Subcutaneous adipose tissue (tissue), 4 donors: ENCODE measurements around the gene PDK2. TPM values are rescaled to one million over a fixed set of nuclear protein-coding genes. Genes with fewer than 3 reads are reported as not detected.

ENCODE experiments used
- CTCF ChIP-seq: fragments of 450-650 bp; IDR thresholded peaks from one replicate; pipeline ENCODE4 v1.5.1; 2016; ENCODE audit warnings: low read depth, mild to moderate bottlenecking, control low read depth, antibody characterized with exemption, moderate library complexity
- total RNA-seq, 4 donors: library from RNA; depleted of rRNA; stranded (reverse); fragments of >200 nt; gene quantifications; one replicate each; pipeline ENCODE4 v1.1.0, GENCODE V29; 2016

PDK2 gene
- total RNA-seq, 4 donors from 2014 or later = 37.4 to 157 (median 43.1) TPM

DNA sequence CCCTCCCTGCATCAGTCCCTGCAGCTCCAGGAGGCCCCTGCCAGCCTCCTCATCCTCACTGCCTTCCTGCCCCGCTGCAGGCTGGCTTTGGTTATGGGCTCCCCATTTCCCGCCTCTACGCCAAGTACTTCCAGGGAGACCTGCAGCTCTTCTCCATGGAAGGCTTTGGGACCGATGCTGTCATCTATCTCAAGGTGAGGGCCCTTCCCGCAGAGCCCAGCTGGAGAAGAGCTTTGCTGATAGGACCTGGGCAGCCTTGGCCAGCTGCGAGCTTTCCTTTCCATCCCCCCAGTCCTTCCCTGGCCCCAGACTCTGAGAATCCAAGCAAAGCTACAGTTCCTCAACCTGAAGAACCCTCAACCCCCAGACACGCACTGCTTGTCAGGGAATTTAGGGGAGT lies 14.1 kb downstream of the PDK2 start:
- TF ChIP-seq CTCF = no peak

GRCh38 chr17:50109785-50110184 lies 14.6 kb downstream of the PDK2 start:
- TF ChIP-seq CTCF = no peak

DNA sequence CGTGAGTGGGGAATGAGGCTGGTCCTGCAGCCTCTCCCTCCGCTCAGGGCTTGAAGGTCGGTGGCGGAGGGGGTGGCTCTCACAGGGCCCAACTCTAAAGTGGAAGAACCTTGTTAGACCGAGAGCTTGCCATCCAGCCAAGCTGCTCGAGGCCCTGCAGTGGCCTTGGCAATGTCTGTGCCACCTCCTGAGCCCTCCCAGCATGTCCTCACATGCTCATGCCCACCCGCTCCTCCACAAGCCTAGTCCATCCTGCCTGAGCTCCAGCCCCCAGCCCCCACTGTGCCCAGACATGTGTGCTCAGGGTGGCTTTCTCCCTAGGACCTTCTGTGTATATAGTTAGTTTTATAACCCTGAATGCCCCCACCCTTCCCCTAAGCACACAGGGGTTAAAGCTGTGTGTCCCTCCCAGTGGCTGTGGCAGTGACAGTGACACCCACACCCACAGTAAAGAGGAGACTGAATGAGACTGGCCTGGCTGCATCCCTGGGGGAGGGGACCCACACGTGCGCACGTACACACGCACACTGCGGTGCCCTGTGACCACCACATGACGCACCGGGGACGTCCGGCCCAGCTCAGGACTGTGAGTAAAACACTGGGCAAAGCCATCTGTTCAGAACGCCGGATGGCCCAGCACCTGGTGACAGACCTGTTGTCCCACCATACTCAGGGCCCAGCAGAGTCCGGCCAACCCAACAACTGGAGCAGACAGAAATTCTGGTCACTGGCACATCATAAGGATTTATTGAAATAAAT lies 15.6 kb downstream of the PDK2 start:
- no peak for TF ChIP-seq CTCF

- TF ChIP-seq CTCF = no peak
Observed at GRCh38 chr17:50111673-50112655, 16.8 kb downstream of the PDK2 start.

- no peak for TF ChIP-seq CTCF
Observed at GRCh38 chr17:50112694-50113093, 17.5 kb downstream of the PDK2 start.

GRCh38 chr17:50113624-50114320 lies 18.6 kb downstream of the PDK2 start:
- TF ChIP-seq CTCF = no peak
